ENCODE data around the gene SCD. TPM values are rescaled to one million over a fixed set of nuclear protein-coding genes. Genes with fewer than 3 reads are reported as not detected.

The SCD gene
- total and polyA plus RNA-seq, 2 experiments from 2014 or later: 325 to 816 TPM

Small RNAs within 50 kb of the gene (small RNA-seq; reads per million reads assigned to genes)
- gene RF00019 (ENCODE audit: low replicate concordance): not detected

Other genes with a start within 250 kb of the SCD start
- gene ERLIN1, start 161.2 kb upstream of the SCD start, total RNA-seq (2014; rRNA removed; shearing (Covaris generic)): 16.9 and 20.4 TPM in 2 replicates
- 5.8 and 7.2 TPM in 2 replicates for gene ERLIN1, start 161.2 kb upstream of the SCD start, polyA plus RNA-seq (2016; fragmentation: Nextera tagmentation; extraction: Ambion mirVana)
- 24.8 and 31.5 TPM in 2 replicates for gene CHUK, start 117.6 kb upstream of the SCD start, total RNA-seq (2014; rRNA removed; shearing (Covaris generic))
- gene CHUK, start 117.6 kb upstream of the SCD start, polyA plus RNA-seq (2016; fragmentation: Nextera tagmentation; extraction: Ambion mirVana): 8.5 and 10.1 TPM in 2 replicates
- 32.3 and 34.4 TPM in 2 replicates for gene CWF19L1, start 79.6 kb upstream of the SCD start, total RNA-seq (2014; rRNA removed; shearing (Covaris generic))
- 12.8 and 15.8 TPM in 2 replicates for gene CWF19L1, start 79.6 kb upstream of the SCD start, polyA plus RNA-seq (2016; fragmentation: Nextera tagmentation; extraction: Ambion mirVana)
- 68.4 and 72.8 TPM in 2 replicates for gene BLOC1S2, start 60.6 kb upstream of the SCD start, total RNA-seq (2014; rRNA removed; shearing (Covaris generic))
- 69.0 and 69.6 TPM in 2 replicates for gene BLOC1S2, start 60.6 kb upstream of the SCD start, polyA plus RNA-seq (2016; fragmentation: Nextera tagmentation; extraction: Ambion mirVana)
- gene PKD2L1, start 17.0 kb upstream of the SCD start, total RNA-seq (2014; rRNA removed; shearing (Covaris generic)): not detected in 2 replicates
- gene PKD2L1, start 17.0 kb upstream of the SCD start, polyA plus RNA-seq (2016; fragmentation: Nextera tagmentation; extraction: Ambion mirVana): not detected in 2 replicates
- 1.3 and 1.9 TPM in 2 replicates for gene WNT8B, start 115.8 kb downstream of the SCD start, total RNA-seq (2014; rRNA removed; shearing (Covaris generic))
- 0.26 and 0.74 TPM in 2 replicates for gene WNT8B, start 115.8 kb downstream of the SCD start, polyA plus RNA-seq (2016; fragmentation: Nextera tagmentation; extraction: Ambion mirVana)
- 5.8 and 6.7 TPM in 2 replicates for gene SEC31B, start 172.6 kb downstream of the SCD start, total RNA-seq (2014; rRNA removed; shearing (Covaris generic))
- 2.9 TPM in 2 replicates for gene SEC31B, start 172.6 kb downstream of the SCD start, polyA plus RNA-seq (2016; fragmentation: Nextera tagmentation; extraction: Ambion mirVana)
- 131 and 133 TPM in 2 replicates for gene NDUFB8, start 182.6 kb downstream of the SCD start, total RNA-seq (2014; rRNA removed; shearing (Covaris generic))
- gene NDUFB8, start 182.6 kb downstream of the SCD start, polyA plus RNA-seq (2016; fragmentation: Nextera tagmentation; extraction: Ambion mirVana): 464 and 520 TPM in 2 replicates
- 25.3 and 26.3 TPM in 2 replicates for gene HIF1AN, start 188.7 kb downstream of the SCD start, total RNA-seq (2014; rRNA removed; shearing (Covaris generic))
- 9.1 and 9.9 TPM in 2 replicates for gene HIF1AN, start 188.7 kb downstream of the SCD start, polyA plus RNA-seq (2016; fragmentation: Nextera tagmentation; extraction: Ambion mirVana)

Measured in GM23338 (cell line).